ENCODE data around the gene DNAJB13.

The DNAJB13 gene

GRCh38 chr11:73968356-73968966, 17.6 kb downstream of the DNAJB13 start:
- TF ChIP-seq, protein P1, sequence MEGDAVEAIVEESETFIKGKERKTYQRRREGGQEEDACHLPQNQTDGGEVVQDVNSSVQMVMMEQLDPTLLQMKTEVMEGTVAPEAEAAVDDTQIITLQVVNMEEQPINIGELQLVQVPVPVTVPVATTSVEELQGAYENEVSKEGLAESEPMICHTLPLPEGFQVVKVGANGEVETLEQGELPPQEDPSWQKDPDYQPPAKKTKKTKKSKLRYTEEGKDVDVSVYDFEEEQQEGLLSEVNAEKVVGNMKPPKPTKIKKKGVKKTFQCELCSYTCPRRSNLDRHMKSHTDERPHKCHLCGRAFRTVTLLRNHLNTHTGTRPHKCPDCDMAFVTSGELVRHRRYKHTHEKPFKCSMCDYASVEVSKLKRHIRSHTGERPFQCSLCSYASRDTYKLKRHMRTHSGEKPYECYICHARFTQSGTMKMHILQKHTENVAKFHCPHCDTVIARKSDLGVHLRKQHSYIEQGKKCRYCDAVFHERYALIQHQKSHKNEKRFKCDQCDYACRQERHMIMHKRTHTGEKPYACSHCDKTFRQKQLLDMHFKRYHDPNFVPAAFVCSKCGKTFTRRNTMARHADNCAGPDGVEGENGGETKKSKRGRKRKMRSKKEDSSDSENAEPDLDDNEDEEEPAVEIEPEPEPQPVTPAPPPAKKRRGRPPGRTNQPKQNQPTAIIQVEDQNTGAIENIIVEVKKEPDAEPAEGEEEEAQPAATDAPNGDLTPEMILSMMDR (IDR thresholded peaks at IDR 0.05; ENCODE audit: control extremely low read depth, extremely low read depth, low read depth, missing control alignments): no peak
- ChIA-PET POLR2A (interaction anchor here (1.0 kb wide), 1 partner anchor 14 kb away, joined by 3 read pairs; the partner anchor contains the start of gene UCP2), CTCF (interaction anchor here (4.0 kb wide), 1 partner anchor 12 kb away, joined by 12 read pairs; no protein-coding TSS in a partner anchor)
- no peak for DNase-seq (ENCODE audit: extremely low spot score)

DNA sequence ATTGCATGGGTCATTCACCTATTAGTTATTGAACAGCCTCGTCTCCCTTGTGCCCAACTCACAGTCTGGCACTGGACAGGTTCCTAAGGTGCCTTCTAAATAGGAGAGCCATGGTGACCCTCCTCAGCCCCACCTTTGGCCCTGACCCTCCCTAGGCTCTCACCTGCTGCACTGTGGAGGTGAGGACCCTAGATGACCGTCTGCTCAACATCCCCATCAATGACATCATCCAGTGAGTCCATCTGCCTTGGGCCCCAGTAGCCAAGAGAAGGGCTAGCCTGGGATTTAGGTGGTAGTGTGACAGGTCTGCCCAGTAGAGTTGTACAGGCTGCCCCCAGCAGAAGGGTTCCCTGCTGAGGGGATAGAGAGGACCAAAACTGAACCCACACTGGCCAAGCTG, 18.3 kb downstream of the DNAJB13 start:
- no peak for DNase-seq (ENCODE audit: extremely low spot score)
- CTCF ChIA-PET: interaction anchor here (4.0 kb wide), 1 partner anchor 11 kb away, joined by 12 read pairs; no protein-coding TSS in a partner anchor
- TF ChIP-seq, protein P1 (IDR thresholded peaks at IDR 0.05; ENCODE audit: control extremely low read depth, extremely low read depth, low read depth, missing control alignments): no peak
- POLR2A ChIA-PET: interaction anchor here (2.2 kb wide), 1 partner anchor 11 kb away, joined by 14 read pairs; no protein-coding TSS in a partner anchor

- ChIA-PET CTCF (interaction anchor here (1.2 to 4.0 kb wide), 3 partner anchors 10 to 285 kb away, joined by 3 to 12 read pairs (median 6); no protein-coding TSS in a partner anchor), POLR2A (interaction anchor here (2.2 kb wide), 1 partner anchor 10 kb away, joined by 14 read pairs; no protein-coding TSS in a partner anchor)
- DNase-seq (ENCODE audit: extremely low spot score): no peak
- TF ChIP-seq, protein P1 (IDR thresholded peaks at IDR 0.05; ENCODE audit: control extremely low read depth, extremely low read depth, low read depth, missing control alignments): no peak
Observed at GRCh38 chr11:73969991-73970800, 19.4 kb downstream of the DNAJB13 start.

DNA sequence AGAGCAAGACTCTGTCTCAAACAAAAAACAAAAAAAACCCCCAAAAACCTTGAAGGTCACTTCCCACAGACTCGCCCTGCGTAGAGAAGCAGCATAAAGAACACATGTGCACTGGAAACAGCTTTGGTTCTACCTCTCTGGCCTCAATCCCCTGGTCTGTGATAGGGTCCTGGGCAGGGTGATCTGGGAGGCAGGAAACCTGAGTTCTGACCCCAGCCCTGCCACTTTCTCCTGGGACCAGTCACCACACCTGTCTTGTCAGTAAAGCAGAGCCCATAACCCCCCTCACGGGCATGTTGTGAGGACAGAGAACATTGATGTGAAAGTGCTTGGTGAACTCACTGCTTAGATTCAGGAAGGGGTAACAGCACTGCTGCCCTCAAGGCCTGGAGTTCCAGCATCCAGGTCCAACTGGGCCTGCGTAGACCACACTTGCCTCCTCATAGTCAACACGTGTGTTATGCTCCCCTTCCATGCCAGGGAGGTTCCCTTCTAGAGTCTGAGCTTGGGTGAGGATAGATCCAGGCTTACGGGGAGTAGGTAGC, 20.4 kb downstream of the DNAJB13 start:
- ChIA-PET POLR2A (interaction anchor here (1.2 to 2.2 kb wide), 2 partner anchors 9 kb away, joined by 6 to 14 read pairs; no protein-coding TSS in a partner anchor), CTCF (interaction anchor here (1.2 to 4.0 kb wide), 3 partner anchors 9 to 284 kb away, joined by 3 to 12 read pairs (median 6); no protein-coding TSS in a partner anchor)
- no peak for DNase-seq (ENCODE audit: extremely low spot score)
- TF ChIP-seq, protein P1 (IDR thresholded peaks at IDR 0.05; ENCODE audit: control extremely low read depth, extremely low read depth, low read depth, missing control alignments): no peak

DNA sequence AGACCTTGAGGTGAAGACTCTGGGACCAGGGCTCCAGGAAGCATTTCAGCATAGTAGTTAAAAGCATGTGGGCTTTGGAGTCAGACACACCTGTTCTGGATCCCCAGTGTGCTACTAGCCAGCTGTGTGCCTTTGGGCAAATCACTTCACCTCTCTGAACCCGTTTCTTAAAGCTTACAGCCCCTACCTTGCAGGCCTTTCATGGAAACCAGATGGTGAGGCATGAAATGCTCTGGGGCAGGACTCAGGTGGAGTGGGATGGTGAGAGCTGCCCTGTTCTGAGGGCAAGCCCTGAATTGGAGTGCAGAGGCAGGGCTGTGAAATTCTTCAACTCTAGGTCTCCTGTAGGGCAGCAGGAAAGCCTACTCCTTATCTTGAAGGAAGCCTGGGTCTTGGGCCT, 21.4 kb downstream of the DNAJB13 start:
- DNase-seq (ENCODE audit: extremely low spot score): no peak
- TF ChIP-seq, protein P1 (IDR thresholded peaks at IDR 0.05; ENCODE audit: control extremely low read depth, extremely low read depth, low read depth, missing control alignments): no peak
- CTCF ChIA-PET: interaction anchor here (0.9 to 4.0 kb wide), 7 partner anchors 8 to 283 kb away, joined by 3 to 16 read pairs (median 6); partner anchors contain the start of gene UCP2
- POLR2A ChIA-PET: interaction anchor here (1.2 kb wide), 1 partner anchor 8 kb away, joined by 6 read pairs; no protein-coding TSS in a partner anchor
